Measurements from ENCODE around the gene GARIN1A. TPM values are rescaled to one million over a fixed set of nuclear protein-coding genes. Genes with fewer than 3 reads are reported as not detected.

GARIN1A gene
- total RNA-seq, 1 donor from 2014 or later = 1.4 TPM

GRCh38 chr7:128693373-128694015 lies 21.4 kb downstream of the GARIN1A start:
- DNase-seq (no peak), ATAC-seq (ENCODE audit: low read depth) (no peak)
- intact Hi-C loops (cut with micrococcal nuclease) = no loop called here
- ChIA-PET CTCF (no interaction called here), POLR2A (no interaction called here)
- Mint-ChIP-seq H3K27ac (no peak overlapping the region), H3K4me1 (peaks cover 7% of the 10 kb centered on the region), H3K36me3 (ENCODE audit: low read depth) (no peaks in the 10 kb centered on the region), H3K4me3 (no peak overlapping the region), H3K9me3 (no peaks in the 10 kb centered on the region), H3K27me3 (peaks cover 30% of the 10 kb centered on the region)
- no peak for TF ChIP-seq CTCF (IDR thresholded peaks at IDR 0.05)

DNA sequence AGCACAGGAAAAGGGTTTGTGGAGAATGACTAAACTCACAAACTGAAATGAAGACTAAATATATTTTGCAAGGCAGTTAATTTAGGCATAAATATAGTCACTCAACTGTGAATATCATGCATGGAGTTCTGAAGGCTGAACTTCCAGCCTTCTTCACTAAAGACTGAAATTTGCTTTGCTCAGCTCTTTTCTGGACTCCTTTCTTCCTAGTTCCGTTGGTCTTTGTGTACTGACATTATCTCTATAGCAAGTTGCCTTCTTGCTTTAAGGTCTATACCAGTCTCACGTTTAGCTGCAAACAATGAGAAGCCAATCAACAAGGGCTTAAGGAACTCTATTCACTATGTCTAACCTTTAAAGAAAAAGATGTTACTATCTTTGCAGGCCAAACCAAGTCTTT lies 22.6 kb downstream of the GARIN1A start:
- Mint-ChIP-seq H3K4me1 (peaks cover 7% of the 10 kb centered on the region), H3K36me3 (ENCODE audit: low read depth) (no peaks in the 10 kb centered on the region), H3K9me3 (no peaks in the 10 kb centered on the region), H3K27me3 (peaks cover 41% of the 10 kb centered on the region), H3K4me3 (no peak overlapping the region), H3K27ac (no peak overlapping the region)
- ChIA-PET POLR2A (no interaction called here), CTCF (no interaction called here)
- ATAC-seq (ENCODE audit: low read depth) (no peak), DNase-seq (no peak)
- TF ChIP-seq CTCF (IDR thresholded peaks at IDR 0.05) = no peak
- intact Hi-C loops (cut with micrococcal nuclease) = loop anchor here (5.0 kb wide), 1 partner anchor 188 kb away; no protein-coding TSS in a partner anchor

- H3K36me3 Mint-ChIP-seq (ENCODE audit: low read depth) = no peaks in the 10 kb centered on the region
- intact Hi-C loops (cut with micrococcal nuclease) = loop anchor here (2.0 to 5.0 kb wide), 2 partner anchors 41 to 185 kb away; partner anchors contain the start of gene CALU
- peak; percentile 82 for ATAC-seq (ENCODE audit: low read depth)
- peak overlapping the region; percentile 80 for H3K4me3 Mint-ChIP-seq
- ChIA-PET POLR2A (no interaction called here), CTCF (no interaction called here)
- H3K27ac Mint-ChIP-seq = peak overlapping the region; percentile 41
- H3K9me3 Mint-ChIP-seq = no peaks in the 10 kb centered on the region
- peaks cover 51% of the 10 kb centered on the region for H3K27me3 Mint-ChIP-seq
- peak; percentile 48 for DNase-seq
- peaks cover 7% of the 10 kb centered on the region for H3K4me1 Mint-ChIP-seq
- no peak for TF ChIP-seq CTCF (IDR thresholded peaks at IDR 0.05)
These were observed 25.3 kb downstream of the GARIN1A start for GRCh38 chr7:128697302-128697905.

- intact Hi-C loops (cut with micrococcal nuclease) = loop anchor here (5.0 kb wide), 1 partner anchor 183 kb away; no protein-coding TSS in a partner anchor
- POLR2A ChIA-PET = no interaction called here
- no peak for TF ChIP-seq CTCF (IDR thresholded peaks at IDR 0.05)
These were observed 27.2 kb downstream of the GARIN1A start for GRCh38 chr7:128699196-128699712.

GRCh38 chr7:128699895-128700294 lies 27.8 kb downstream of the GARIN1A start:
- DNase-seq = no peak
- no peak overlapping the region for H3K27ac Mint-ChIP-seq
- POLR2A ChIA-PET = interaction anchor here (0.7 kb wide), 1 partner anchor 730 kb away, joined by 3 read pairs; no protein-coding TSS in a partner anchor

More at GRCh38 chr7:128699196-128699712, 27.2 kb downstream of the GARIN1A start:
- CTCF ChIA-PET = no interaction called here
- Mint-ChIP-seq H3K4me1 (peaks cover 7% of the 10 kb centered on the region), H3K27me3 (peaks cover 45% of the 10 kb centered on the region), H3K27ac (no peak overlapping the region), H3K36me3 (ENCODE audit: low read depth) (no peaks in the 10 kb centered on the region), H3K9me3 (no peaks in the 10 kb centered on the region), H3K4me3 (no peak overlapping the region)
- ATAC-seq (ENCODE audit: low read depth) = no peak
- no peak for DNase-seq

More at GRCh38 chr7:128699895-128700294, 27.8 kb downstream of the GARIN1A start:
- H3K36me3 Mint-ChIP-seq (ENCODE audit: low read depth) = no peaks in the 10 kb centered on the region
- no peak overlapping the region for H3K4me3 Mint-ChIP-seq
- intact Hi-C loops (cut with micrococcal nuclease) = loop anchor here (5.0 kb wide), 1 partner anchor 182 kb away; no protein-coding TSS in a partner anchor
- no peak for ATAC-seq (ENCODE audit: low read depth)
- CTCF ChIA-PET = no interaction called here
- peaks cover 7% of the 10 kb centered on the region for H3K4me1 Mint-ChIP-seq
- no peak for TF ChIP-seq CTCF (IDR thresholded peaks at IDR 0.05)
- peaks cover 45% of the 10 kb centered on the region for H3K27me3 Mint-ChIP-seq
- H3K9me3 Mint-ChIP-seq = no peaks in the 10 kb centered on the region

All from activated B cell treated with CpG ODN at 0.5 μM for 24 hours (primary cell).